Measurements from ENCODE around the gene NEURL1. TPM values are rescaled to one million over a fixed set of nuclear protein-coding genes. Genes with fewer than 3 reads are reported as not detected.

The NEURL1 gene
- total RNA-seq, 4 donors from 2014 or later, result 67.6 to 147 (median 110) TPM

- H3K36me3 ChIP-seq, result no peaks in the 10 kb centered on the region
- H3K27ac ChIP-seq, result peak overlapping the region; percentile 83 to 94 (median 89)
- H3K9me3 ChIP-seq, result no peaks in the 10 kb centered on the region
- peak overlapping the region; percentile 57 to 63 (median 62) for H3K4me3 ChIP-seq
- in situ Hi-C loops (cut with MboI; ENCODE audit: low sequenced_read_pairs in 4 of 4) (no loop called here), intact Hi-C loops (cut with DNase I; ENCODE audit: low total_unique reads) (no loop called here)
- ATAC-seq (peak; percentile 49 to 55), DNase-seq (peak in 1 of 2 donors; percentile 73)
- no peaks in the 10 kb centered on the region for H3K27me3 ChIP-seq
- H3K4me1 ChIP-seq, result peaks cover 49 to 63% of the 10 kb centered on the region in 2 donors
- TF ChIP-seq CTCF (IDR thresholded peaks at IDR 0.05 in 4 of 5, conservative IDR thresholded peaks at IDR 0.05 in 1 of 5) (no peak), POLR2A (IDR thresholded peaks at IDR 0.05) (peak in 1 of 2 donors; percentile 8)
These were observed 63.0 kb downstream of the NEURL1 start for GRCh38 chr10:103556383-103557007.

- H3K27me3 ChIP-seq, result no peaks in the 10 kb centered on the region
- DNase-seq, result peak; percentile 41 to 77
- H3K4me1 ChIP-seq, result peaks cover 53 to 63% of the 10 kb centered on the region in 2 donors
- H3K27ac ChIP-seq, result peak overlapping the region; percentile 83 to 94 (median 89)
- no peaks in the 10 kb centered on the region for H3K36me3 ChIP-seq
- ATAC-seq, result peak; percentile 25 to 52
- intact Hi-C loops (cut with DNase I; ENCODE audit: low total_unique reads) (no loop called here), in situ Hi-C loops (cut with MboI; ENCODE audit: low sequenced_read_pairs in 4 of 4) (no loop called here)
- no peaks in the 10 kb centered on the region for H3K9me3 ChIP-seq
- TF ChIP-seq CTCF (IDR thresholded peaks at IDR 0.05 in 4 of 5, conservative IDR thresholded peaks at IDR 0.05 in 1 of 5), result no peak
- TF ChIP-seq POLR2A (IDR thresholded peaks at IDR 0.05), result peak in 1 of 2 donors; percentile 16
- H3K4me3 ChIP-seq, result no peak overlapping the region
These were observed 64.0 kb downstream of the NEURL1 start for GRCh38 chr10:103557455-103557854.

DNA sequence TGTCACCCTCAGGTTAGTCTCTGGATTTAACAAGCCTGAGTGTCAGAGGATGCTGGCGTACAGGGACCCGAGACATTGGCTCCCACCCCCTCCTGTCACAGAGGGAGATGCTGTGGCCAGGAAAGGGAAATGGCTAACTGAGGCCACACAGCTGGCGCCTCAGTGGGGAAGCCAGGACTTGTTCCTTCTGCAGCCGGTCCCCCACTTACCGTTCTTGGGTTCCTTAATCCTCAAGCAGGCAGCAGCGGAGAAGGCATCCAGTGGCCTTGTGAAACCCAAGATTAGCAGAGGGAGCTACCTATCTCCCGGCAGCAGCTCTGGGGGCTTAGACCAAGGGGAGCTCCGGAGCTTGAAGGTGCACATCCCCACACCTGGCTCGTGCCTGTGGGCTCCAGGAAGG lies 65.4 kb downstream of the NEURL1 start:
- no peak for TF ChIP-seq POLR2A (IDR thresholded peaks at IDR 0.05)
- TF ChIP-seq CTCF (IDR thresholded peaks at IDR 0.05 in 4 of 5, conservative IDR thresholded peaks at IDR 0.05 in 1 of 5), result no peak
- no peaks in the 10 kb centered on the region for H3K36me3 ChIP-seq
- peak overlapping the region; percentile 83 to 94 (median 89) for H3K27ac ChIP-seq
- in situ Hi-C loops (cut with MboI; ENCODE audit: low sequenced_read_pairs in 4 of 4), result no loop called here
- H3K9me3 ChIP-seq, result no peaks in the 10 kb centered on the region
- DNase-seq, result no peak
- intact Hi-C loops (cut with DNase I; ENCODE audit: low total_unique reads), result no loop called here
- H3K27me3 ChIP-seq, result no peaks in the 10 kb centered on the region
- H3K4me1 ChIP-seq, result peaks cover 57 to 63% of the 10 kb centered on the region in 2 donors
- ATAC-seq, result no peak
- H3K4me3 ChIP-seq, result no peak overlapping the region

- no peaks in the 10 kb centered on the region for H3K36me3 ChIP-seq
- ATAC-seq (no peak), DNase-seq (no peak)
- intact Hi-C loops (cut with DNase I; ENCODE audit: low total_unique reads) (no loop called here), in situ Hi-C loops (cut with MboI; ENCODE audit: low sequenced_read_pairs in 4 of 4) (no loop called here)
- no peak overlapping the region for H3K27ac ChIP-seq
- peaks cover 57 to 58% of the 10 kb centered on the region in 2 donors for H3K4me1 ChIP-seq
- no peaks in the 10 kb centered on the region for H3K9me3 ChIP-seq
- no peak overlapping the region for H3K4me3 ChIP-seq
- TF ChIP-seq POLR2A (IDR thresholded peaks at IDR 0.05), result no peak
- TF ChIP-seq CTCF (IDR thresholded peaks at IDR 0.05 in 4 of 5, conservative IDR thresholded peaks at IDR 0.05 in 1 of 5), result no peak
- H3K27me3 ChIP-seq, result no peaks in the 10 kb centered on the region
These were observed 66.3 kb downstream of the NEURL1 start for GRCh38 chr10:103559776-103560175.
